ENCODE measurements around the gene PKNOX2.

PKNOX2 gene

GRCh38 chr11:125299061-125299615 lies 134.6 kb downstream of the PKNOX2 start:
- Histone ChIP-seq H3K9me3 (ENCODE audit: control insufficient read depth in 2 of 2, low read length in 2 of 2) (no peaks in the 10 kb centered on the region), H3K36me3 (ENCODE audit: control insufficient read depth in 2 of 2, insufficient read depth in 2 of 2, low read length in 2 of 2) (no peaks in the 10 kb centered on the region), H3K27ac (ENCODE audit: low read length) (no peak overlapping the region), H3K4me3 (ENCODE audit: low read length in 2 of 2) (no peak overlapping the region), H3K27me3 (ENCODE audit: control insufficient read depth in 1 of 2, insufficient read depth in 2 of 2, low read length in 2 of 2) (no peaks in the 10 kb centered on the region), H3K4me1 (ENCODE audit: control insufficient read depth, insufficient read depth, low read length) (peaks cover 14% of the 10 kb centered on the region), H3K9ac (ENCODE audit: low read length in 2 of 2) (no peak overlapping the region)

GRCh38 chr11:125299821-125300220 lies 135.3 kb downstream of the PKNOX2 start:
- H3K36me3 ChIP-seq (ENCODE audit: control insufficient read depth in 2 of 2, insufficient read depth in 2 of 2, low read length in 2 of 2) = no peaks in the 10 kb centered on the region
- no peaks in the 10 kb centered on the region for H3K27me3 ChIP-seq (ENCODE audit: control insufficient read depth in 1 of 2, insufficient read depth in 2 of 2, low read length in 2 of 2)
- H3K4me1 ChIP-seq (ENCODE audit: control insufficient read depth, insufficient read depth, low read length) = peaks cover 14% of the 10 kb centered on the region
- no peaks in the 10 kb centered on the region for H3K9me3 ChIP-seq (ENCODE audit: control insufficient read depth in 2 of 2, low read length in 2 of 2)
- H3K27ac ChIP-seq (ENCODE audit: low read length) = no peak overlapping the region
- H3K4me3 ChIP-seq (ENCODE audit: low read length in 2 of 2) = no peak overlapping the region
- no peak overlapping the region for H3K9ac ChIP-seq (ENCODE audit: low read length in 2 of 2)

- Histone ChIP-seq H3K9ac (ENCODE audit: low read length in 2 of 2) (no peak overlapping the region), H3K27ac (ENCODE audit: low read length) (no peak overlapping the region), H3K4me3 (ENCODE audit: low read length in 2 of 2) (no peak overlapping the region), H3K9me3 (ENCODE audit: control insufficient read depth in 2 of 2, low read length in 2 of 2) (no peaks in the 10 kb centered on the region), H3K36me3 (ENCODE audit: control insufficient read depth in 2 of 2, insufficient read depth in 2 of 2, low read length in 2 of 2) (no peaks in the 10 kb centered on the region), H3K4me1 (ENCODE audit: control insufficient read depth, insufficient read depth, low read length) (peaks cover 14% of the 10 kb centered on the region), H3K27me3 (ENCODE audit: control insufficient read depth in 1 of 2, insufficient read depth in 2 of 2, low read length in 2 of 2) (no peaks in the 10 kb centered on the region)
Measured at GRCh38 chr11:125300791-125301218, 136.3 kb downstream of the PKNOX2 start.

DNA sequence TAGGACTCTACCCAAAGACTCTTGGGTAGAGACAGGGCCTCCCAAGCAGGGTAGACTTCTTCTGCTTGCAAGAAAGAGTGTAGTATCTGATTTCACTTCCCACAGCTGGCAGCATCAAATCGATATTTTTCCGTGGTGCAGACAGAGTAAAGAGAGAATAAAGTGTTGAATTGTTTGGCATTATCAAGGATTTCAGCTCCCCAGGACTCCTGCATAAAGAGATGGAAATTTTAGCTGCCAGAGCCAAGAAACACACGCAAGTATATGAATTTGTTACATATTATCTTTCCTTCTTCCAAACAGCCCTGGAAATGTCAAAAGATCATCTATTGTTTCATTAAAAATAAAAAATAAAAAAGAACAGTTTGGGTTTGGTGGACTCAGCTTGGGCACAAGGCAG lies 136.8 kb downstream of the PKNOX2 start:
- Histone ChIP-seq H3K4me3 (ENCODE audit: low read length in 2 of 2) (no peak overlapping the region), H3K9me3 (ENCODE audit: control insufficient read depth in 2 of 2, low read length in 2 of 2) (no peaks in the 10 kb centered on the region), H3K9ac (ENCODE audit: low read length in 2 of 2) (no peak overlapping the region), H3K36me3 (ENCODE audit: control insufficient read depth in 2 of 2, insufficient read depth in 2 of 2, low read length in 2 of 2) (no peaks in the 10 kb centered on the region), H3K27ac (ENCODE audit: low read length) (no peak overlapping the region), H3K27me3 (ENCODE audit: control insufficient read depth in 1 of 2, insufficient read depth in 2 of 2, low read length in 2 of 2) (no peaks in the 10 kb centered on the region), H3K4me1 (ENCODE audit: control insufficient read depth, insufficient read depth, low read length) (peaks cover 11% of the 10 kb centered on the region)

- Histone ChIP-seq H3K36me3 (ENCODE audit: control insufficient read depth in 2 of 2, insufficient read depth in 2 of 2, low read length in 2 of 2) (no peaks in the 10 kb centered on the region), H3K4me3 (ENCODE audit: low read length in 2 of 2) (no peak overlapping the region), H3K27ac (ENCODE audit: low read length) (no peak overlapping the region), H3K9me3 (ENCODE audit: control insufficient read depth in 2 of 2, low read length in 2 of 2) (no peaks in the 10 kb centered on the region), H3K4me1 (ENCODE audit: control insufficient read depth, insufficient read depth, low read length) (peaks cover 11% of the 10 kb centered on the region), H3K27me3 (ENCODE audit: control insufficient read depth in 1 of 2, insufficient read depth in 2 of 2, low read length in 2 of 2) (no peaks in the 10 kb centered on the region), H3K9ac (ENCODE audit: low read length in 2 of 2) (no peak overlapping the region)
Measured at GRCh38 chr11:125303186-125303585, 138.6 kb downstream of the PKNOX2 start.

DNA sequence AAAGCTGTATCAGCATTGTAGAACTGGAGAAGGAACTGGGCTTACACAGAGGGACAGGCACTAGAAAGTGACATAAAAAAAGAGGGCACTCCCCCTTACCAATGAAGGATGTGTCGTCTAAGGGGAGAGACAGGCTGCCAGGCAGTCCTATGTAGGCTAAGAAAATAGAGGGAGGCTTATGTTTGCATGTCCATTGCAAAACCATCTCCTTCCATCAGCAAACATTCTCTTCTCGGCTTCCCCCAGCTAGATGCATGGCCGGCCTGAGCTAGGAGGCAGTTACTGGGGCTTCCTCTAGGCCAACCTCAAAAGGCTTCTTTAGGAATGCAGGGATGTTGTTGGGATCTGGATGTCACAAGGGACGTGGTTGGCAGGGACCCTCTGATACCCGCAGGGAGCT lies 139.1 kb downstream of the PKNOX2 start:
- Histone ChIP-seq H3K27me3 (ENCODE audit: control insufficient read depth in 1 of 2, insufficient read depth in 2 of 2, low read length in 2 of 2) (no peaks in the 10 kb centered on the region), H3K9ac (ENCODE audit: low read length in 2 of 2) (no peak overlapping the region), H3K27ac (ENCODE audit: low read length) (no peak overlapping the region), H3K4me1 (ENCODE audit: control insufficient read depth, insufficient read depth, low read length) (peaks cover 11% of the 10 kb centered on the region), H3K36me3 (ENCODE audit: control insufficient read depth in 2 of 2, insufficient read depth in 2 of 2, low read length in 2 of 2) (no peaks in the 10 kb centered on the region), H3K4me3 (ENCODE audit: low read length in 2 of 2) (no peak overlapping the region), H3K9me3 (ENCODE audit: control insufficient read depth in 2 of 2, low read length in 2 of 2) (no peaks in the 10 kb centered on the region)

- peaks cover 11% of the 10 kb centered on the region for H3K4me1 ChIP-seq (ENCODE audit: control insufficient read depth, insufficient read depth, low read length)
- H3K4me3 ChIP-seq (ENCODE audit: low read length in 2 of 2) = no peak overlapping the region
- no peaks in the 10 kb centered on the region for H3K36me3 ChIP-seq (ENCODE audit: control insufficient read depth in 2 of 2, insufficient read depth in 2 of 2, low read length in 2 of 2)
- H3K27me3 ChIP-seq (ENCODE audit: control insufficient read depth in 1 of 2, insufficient read depth in 2 of 2, low read length in 2 of 2) = no peaks in the 10 kb centered on the region
- H3K27ac ChIP-seq (ENCODE audit: low read length) = no peak overlapping the region
- no peaks in the 10 kb centered on the region for H3K9me3 ChIP-seq (ENCODE audit: control insufficient read depth in 2 of 2, low read length in 2 of 2)
- no peak overlapping the region for H3K9ac ChIP-seq (ENCODE audit: low read length in 2 of 2)
Measured at GRCh38 chr11:125304136-125304535, 139.6 kb downstream of the PKNOX2 start.

DNA sequence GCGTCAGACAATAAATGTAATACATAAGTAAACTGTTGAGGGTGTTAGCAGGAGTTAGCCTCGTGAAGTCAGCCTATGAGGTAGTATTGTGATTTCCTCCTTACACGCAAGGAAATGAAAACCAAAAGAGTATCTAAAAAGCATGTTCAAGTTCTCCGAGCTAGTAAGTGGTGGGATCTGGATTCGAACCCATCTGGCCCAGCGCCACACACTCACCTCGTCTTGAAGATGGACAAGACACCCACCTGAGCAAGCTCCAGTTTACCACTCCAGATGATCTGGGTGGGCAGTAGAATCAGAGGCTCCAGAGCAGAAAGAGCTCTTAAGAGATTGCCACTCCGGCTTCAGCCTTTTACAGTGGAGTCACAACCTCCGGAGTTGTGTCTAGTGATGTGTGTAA lies 140.3 kb downstream of the PKNOX2 start:
- Histone ChIP-seq H3K9ac (ENCODE audit: low read length in 2 of 2) (no peak overlapping the region), H3K27ac (ENCODE audit: low read length) (no peak overlapping the region), H3K4me1 (ENCODE audit: control insufficient read depth, insufficient read depth, low read length) (peaks cover 11% of the 10 kb centered on the region), H3K27me3 (ENCODE audit: control insufficient read depth in 1 of 2, insufficient read depth in 2 of 2, low read length in 2 of 2) (no peaks in the 10 kb centered on the region), H3K36me3 (ENCODE audit: control insufficient read depth in 2 of 2, insufficient read depth in 2 of 2, low read length in 2 of 2) (no peaks in the 10 kb centered on the region), H3K9me3 (ENCODE audit: control insufficient read depth in 2 of 2, low read length in 2 of 2) (no peaks in the 10 kb centered on the region), H3K4me3 (ENCODE audit: low read length in 2 of 2) (no peak overlapping the region)

GRCh38 chr11:125305345-125305744 lies 140.8 kb downstream of the PKNOX2 start:
- H3K9me3 ChIP-seq (ENCODE audit: control insufficient read depth in 2 of 2, low read length in 2 of 2) = no peaks in the 10 kb centered on the region
- H3K27ac ChIP-seq (ENCODE audit: low read length) = no peak overlapping the region
- no peaks in the 10 kb centered on the region for H3K27me3 ChIP-seq (ENCODE audit: control insufficient read depth in 1 of 2, insufficient read depth in 2 of 2, low read length in 2 of 2)
- no peaks in the 10 kb centered on the region for H3K36me3 ChIP-seq (ENCODE audit: control insufficient read depth in 2 of 2, insufficient read depth in 2 of 2, low read length in 2 of 2)
- H3K4me1 ChIP-seq (ENCODE audit: control insufficient read depth, insufficient read depth, low read length) = peaks cover 8% of the 10 kb centered on the region
- no peak overlapping the region for H3K9ac ChIP-seq (ENCODE audit: low read length in 2 of 2)
- no peak overlapping the region for H3K4me3 ChIP-seq (ENCODE audit: low read length in 2 of 2)

- H3K36me3 ChIP-seq (ENCODE audit: control insufficient read depth in 2 of 2, insufficient read depth in 2 of 2, low read length in 2 of 2) = no peaks in the 10 kb centered on the region
- H3K4me3 ChIP-seq (ENCODE audit: low read length in 2 of 2) = no peak overlapping the region
- H3K4me1 ChIP-seq (ENCODE audit: control insufficient read depth, insufficient read depth, low read length) = no peaks in the 10 kb centered on the region
- no peak overlapping the region for H3K9ac ChIP-seq (ENCODE audit: low read length in 2 of 2)
- no peak overlapping the region for H3K27ac ChIP-seq (ENCODE audit: low read length)
- H3K27me3 ChIP-seq (ENCODE audit: control insufficient read depth in 1 of 2, insufficient read depth in 2 of 2, low read length in 2 of 2) = no peaks in the 10 kb centered on the region
- H3K9me3 ChIP-seq (ENCODE audit: control insufficient read depth in 2 of 2, low read length in 2 of 2) = no peaks in the 10 kb centered on the region
Measured at GRCh38 chr11:125306476-125306875, 141.9 kb downstream of the PKNOX2 start.

DNA sequence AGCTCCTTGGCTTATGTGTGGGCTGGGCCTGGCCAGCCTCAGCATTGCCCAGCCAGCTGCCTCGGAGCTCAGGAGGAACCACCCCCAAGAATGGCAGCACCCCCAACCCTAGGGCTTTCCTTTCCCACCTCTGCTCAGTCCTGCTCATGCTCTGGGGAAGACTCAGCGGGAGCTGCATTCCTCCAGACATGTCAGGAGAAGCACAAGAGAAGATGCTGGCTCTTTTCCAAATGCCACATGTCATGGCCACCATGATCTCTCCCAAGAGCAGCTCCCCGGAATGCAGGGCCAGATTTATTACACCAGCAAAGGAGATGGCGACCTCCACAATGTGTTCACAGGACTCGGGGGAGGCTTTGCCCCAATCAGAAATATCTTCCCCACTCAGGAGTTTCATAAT lies 143.7 kb downstream of the PKNOX2 start:
- Histone ChIP-seq H3K36me3 (ENCODE audit: control insufficient read depth in 2 of 2, insufficient read depth in 2 of 2, low read length in 2 of 2) (no peaks in the 10 kb centered on the region), H3K4me3 (ENCODE audit: low read length in 2 of 2) (no peak overlapping the region), H3K9ac (ENCODE audit: low read length in 2 of 2) (no peak overlapping the region), H3K27me3 (ENCODE audit: control insufficient read depth in 1 of 2, insufficient read depth in 2 of 2, low read length in 2 of 2) (no peaks in the 10 kb centered on the region), H3K9me3 (ENCODE audit: control insufficient read depth in 2 of 2, low read length in 2 of 2) (no peaks in the 10 kb centered on the region), H3K4me1 (ENCODE audit: control insufficient read depth, insufficient read depth, low read length) (peaks cover under 1% of the 10 kb centered on the region), H3K27ac (ENCODE audit: low read length) (no peak overlapping the region)

Data from stomach smooth muscle (tissue), 2 donors.